ENCODE data around the gene ZNF23. TPM values are rescaled to one million over a fixed set of nuclear protein-coding genes. Genes with fewer than 3 reads are reported as not detected.

Gene ZNF23
- total RNA-seq, 4 donors from 2014 or later, result 4.4 to 28.9 (median 9.5) TPM

DNA sequence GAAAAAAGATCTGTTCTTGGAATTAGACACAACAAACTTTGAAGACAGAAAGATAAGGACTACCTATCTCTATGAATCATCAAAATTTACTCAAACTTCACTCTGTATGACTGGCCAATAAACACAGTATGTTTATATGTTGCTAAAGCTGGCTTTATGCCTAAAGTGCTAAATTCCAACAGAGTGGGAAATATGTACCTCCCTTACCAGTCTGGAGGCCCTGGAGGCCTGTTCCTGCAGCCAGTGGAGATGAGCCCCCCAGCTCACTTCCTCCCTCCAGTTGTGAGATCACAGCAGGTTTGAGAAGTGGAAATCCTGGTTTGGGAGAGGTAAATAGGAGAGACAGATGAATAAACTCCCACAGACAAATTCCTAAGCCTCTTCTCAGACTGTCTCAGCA, 9.0 kb downstream of the ZNF23 start:
- Histone ChIP-seq H3K36me3 (peaks cover 5 to 86% (median 9%) of the 10 kb centered on the region in 3 donors), H3K9me3 (peaks cover 0 to 47% (median 18%) of the 10 kb centered on the region in 4 donors)
- TF ChIP-seq POLR2A (IDR thresholded peaks at IDR 0.05), result no peak
- TF ChIP-seq, protein P1, sequence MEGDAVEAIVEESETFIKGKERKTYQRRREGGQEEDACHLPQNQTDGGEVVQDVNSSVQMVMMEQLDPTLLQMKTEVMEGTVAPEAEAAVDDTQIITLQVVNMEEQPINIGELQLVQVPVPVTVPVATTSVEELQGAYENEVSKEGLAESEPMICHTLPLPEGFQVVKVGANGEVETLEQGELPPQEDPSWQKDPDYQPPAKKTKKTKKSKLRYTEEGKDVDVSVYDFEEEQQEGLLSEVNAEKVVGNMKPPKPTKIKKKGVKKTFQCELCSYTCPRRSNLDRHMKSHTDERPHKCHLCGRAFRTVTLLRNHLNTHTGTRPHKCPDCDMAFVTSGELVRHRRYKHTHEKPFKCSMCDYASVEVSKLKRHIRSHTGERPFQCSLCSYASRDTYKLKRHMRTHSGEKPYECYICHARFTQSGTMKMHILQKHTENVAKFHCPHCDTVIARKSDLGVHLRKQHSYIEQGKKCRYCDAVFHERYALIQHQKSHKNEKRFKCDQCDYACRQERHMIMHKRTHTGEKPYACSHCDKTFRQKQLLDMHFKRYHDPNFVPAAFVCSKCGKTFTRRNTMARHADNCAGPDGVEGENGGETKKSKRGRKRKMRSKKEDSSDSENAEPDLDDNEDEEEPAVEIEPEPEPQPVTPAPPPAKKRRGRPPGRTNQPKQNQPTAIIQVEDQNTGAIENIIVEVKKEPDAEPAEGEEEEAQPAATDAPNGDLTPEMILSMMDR (IDR thresholded peaks at IDR 0.05), result no peak

DNA sequence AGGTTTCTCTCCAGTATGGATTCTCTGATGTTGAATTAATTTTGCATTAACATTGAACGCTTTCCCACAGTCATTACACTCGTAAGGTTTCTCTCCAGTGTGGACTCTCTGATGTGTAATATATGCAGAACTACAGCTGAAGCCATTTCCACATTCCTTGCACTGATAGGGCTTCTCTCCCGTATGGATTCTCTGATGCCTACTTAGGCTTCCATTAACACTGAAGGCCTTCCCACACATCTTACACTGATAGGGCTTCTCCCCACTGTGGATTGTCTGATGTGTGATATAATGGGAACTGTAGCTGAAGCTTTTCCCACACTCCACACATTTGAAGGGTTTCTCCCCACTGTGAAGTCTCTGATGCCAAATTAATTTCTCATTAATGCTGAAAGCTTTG, 13.0 kb downstream of the ZNF23 start:
- no peak for DNase-seq
- Histone ChIP-seq H3K4me1 (no peaks in the 10 kb centered on the region), H3K27ac (no peak overlapping the region), H3K27me3 (no peaks in the 10 kb centered on the region), H3K36me3 (peaks cover 5 to 63% (median 9%) of the 10 kb centered on the region in 3 donors), H3K9me3 (peaks cover 0 to 72% (median 23%) of the 10 kb centered on the region in 4 donors), H3K4me3 (no peak overlapping the region)
- no peak for TF ChIP-seq POLR2A (IDR thresholded peaks at IDR 0.05)
- TF ChIP-seq, protein P1 (IDR thresholded peaks at IDR 0.05), result no peak

More for the DNA sequence above, 9.0 kb downstream of the ZNF23 start:
- Histone ChIP-seq H3K27ac (no peak overlapping the region), H3K27me3 (no peaks in the 10 kb centered on the region), H3K4me3 (no peak overlapping the region), H3K4me1 (no peaks in the 10 kb centered on the region)
- DNase-seq, result no peak

DNA sequence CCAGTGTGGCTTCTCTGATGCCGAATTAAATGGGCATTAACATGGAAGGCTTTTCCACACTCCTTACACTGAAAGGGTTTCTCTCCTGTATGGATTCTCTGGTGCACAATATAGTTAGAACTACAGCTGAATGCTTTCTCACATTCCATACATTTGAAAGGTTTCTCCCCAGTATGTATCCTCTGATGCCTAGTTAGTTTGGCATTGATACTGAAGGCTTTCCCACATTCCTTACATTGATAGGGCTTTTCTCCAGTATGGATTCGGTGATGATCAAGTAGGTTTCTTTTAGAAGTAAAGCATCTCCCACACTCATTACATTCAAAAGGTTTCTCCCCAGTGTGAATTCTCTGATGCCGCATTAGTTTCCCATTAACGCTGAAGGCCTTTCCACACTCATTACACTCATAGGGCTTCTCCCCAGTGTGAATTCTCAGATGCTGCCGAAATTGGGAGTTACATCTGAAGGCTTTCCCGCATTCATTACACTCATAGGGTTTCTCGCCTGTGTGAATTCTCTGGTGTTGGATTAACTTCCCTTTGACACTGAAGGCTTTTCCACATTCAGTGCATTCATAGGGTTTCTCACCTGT, 13.7 kb downstream of the ZNF23 start:
- Histone ChIP-seq H3K27me3 (no peaks in the 10 kb centered on the region), H3K4me1 (no peaks in the 10 kb centered on the region), H3K4me3 (no peak overlapping the region), H3K27ac (no peak overlapping the region), H3K9me3 (peaks cover 0 to 76% (median 24%) of the 10 kb centered on the region in 4 donors), H3K36me3 (peaks cover 5 to 56% (median 9%) of the 10 kb centered on the region in 3 donors)
- DNase-seq, result no peak
- TF ChIP-seq, protein P1 (IDR thresholded peaks at IDR 0.05), result no peak
- no peak for TF ChIP-seq POLR2A (IDR thresholded peaks at IDR 0.05)

DNA sequence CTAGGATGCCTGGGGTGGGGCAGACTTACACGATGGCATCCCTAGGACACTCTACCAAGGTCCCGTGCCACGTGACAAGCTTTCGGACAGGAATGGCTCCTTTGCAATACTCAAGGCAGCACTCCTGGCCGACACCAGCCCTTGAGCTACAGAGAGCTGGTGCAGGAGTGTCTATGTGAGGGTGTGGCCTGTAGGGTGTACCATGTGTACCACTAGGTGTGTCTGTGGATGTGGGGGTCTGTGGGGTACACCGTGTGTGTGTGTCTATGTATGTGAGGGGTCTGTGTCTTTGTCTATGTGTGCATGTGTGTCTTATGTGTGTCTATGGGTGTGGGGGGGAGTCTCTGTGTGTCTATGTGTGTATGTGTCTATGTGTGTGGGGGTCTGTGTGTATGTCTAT, 18.3 kb downstream of the ZNF23 start:
- TF ChIP-seq, protein P1 (IDR thresholded peaks at IDR 0.05), result no peak
- no peak for TF ChIP-seq POLR2A (IDR thresholded peaks at IDR 0.05)
- Histone ChIP-seq H3K27me3 (no peaks in the 10 kb centered on the region), H3K4me3 (no peak overlapping the region), H3K9me3 (peaks cover 0 to 42% (median 12%) of the 10 kb centered on the region in 4 donors), H3K27ac (no peak overlapping the region), H3K36me3 (peaks cover 0 to 10% (median 0%) of the 10 kb centered on the region in 3 donors), H3K4me1 (no peaks in the 10 kb centered on the region)
- no peak for DNase-seq

DNA sequence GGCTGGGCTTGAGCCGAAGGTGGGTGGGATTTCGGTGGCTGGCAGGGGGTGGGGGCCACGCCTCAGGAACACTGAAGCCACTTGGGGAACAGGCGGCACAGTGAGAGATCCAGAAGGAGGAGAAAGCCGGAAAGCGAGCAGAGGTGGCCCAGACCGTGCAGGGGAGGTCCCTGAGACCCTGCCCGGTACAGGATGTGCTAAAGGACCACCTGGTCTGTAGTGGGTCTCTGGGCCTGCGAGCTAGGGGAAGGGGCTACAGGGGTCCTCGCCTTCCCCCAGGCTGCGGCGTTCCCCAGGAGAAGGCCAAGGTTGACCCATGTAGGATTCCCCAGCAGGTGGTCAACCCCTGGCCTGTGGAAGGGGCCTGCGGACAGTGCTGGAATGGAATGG, 20.0 kb downstream of the ZNF23 start, which contains the start of gene TLE7:
TLE7 (minus strand) TSS at position 4 of the 390 bp plus-strand sequence. CDS start 8,730 bp downstream, outside the sequence.
- Histone ChIP-seq H3K27ac (no peak within 1 kb of the TSS), H3K4me1 (no peaks in the 10 kb centered on the region), H3K36me3 (no peaks in the 10 kb centered on the region), H3K9me3 (peaks cover 0 to 28% (median 9%) of the 10 kb centered on the region in 4 donors), H3K27me3 (no peaks in the 10 kb centered on the region), H3K4me3 (no peak within 1 kb of the TSS)
- TF ChIP-seq, protein P1 (IDR thresholded peaks at IDR 0.05), result no peak
- no peak for TF ChIP-seq POLR2A (IDR thresholded peaks at IDR 0.05)
- DNase-seq, result no peak

Data from Peyer's patch (tissue), 4 donors.